ENCODE data around the gene ADAM33.

DNA sequence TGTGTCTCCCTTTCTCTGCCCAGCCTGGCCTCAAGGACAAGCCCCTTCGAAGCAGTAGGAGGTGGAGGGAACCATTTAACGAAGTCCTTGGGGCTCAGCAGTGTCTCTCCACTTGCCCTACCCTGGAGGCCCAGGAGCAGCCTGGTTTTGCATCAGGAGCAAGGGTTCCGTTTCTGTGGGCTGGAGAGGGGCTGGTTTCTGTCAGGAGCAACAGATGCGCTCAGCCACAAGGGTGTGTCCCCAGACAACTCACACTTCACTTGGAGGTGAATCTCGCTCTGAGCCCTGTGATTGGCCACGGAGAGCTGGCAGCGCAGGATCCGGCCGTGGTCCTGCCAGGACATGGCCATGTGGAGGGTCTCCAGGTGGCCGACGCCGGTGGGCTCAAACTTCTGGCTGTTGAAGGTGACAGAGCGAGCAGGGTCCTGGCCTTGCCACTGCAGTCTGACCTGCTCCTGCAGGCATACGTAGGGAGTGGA is 23.7 kb upstream of the ADAM33 start:
- TF ChIP-seq, protein P1, sequence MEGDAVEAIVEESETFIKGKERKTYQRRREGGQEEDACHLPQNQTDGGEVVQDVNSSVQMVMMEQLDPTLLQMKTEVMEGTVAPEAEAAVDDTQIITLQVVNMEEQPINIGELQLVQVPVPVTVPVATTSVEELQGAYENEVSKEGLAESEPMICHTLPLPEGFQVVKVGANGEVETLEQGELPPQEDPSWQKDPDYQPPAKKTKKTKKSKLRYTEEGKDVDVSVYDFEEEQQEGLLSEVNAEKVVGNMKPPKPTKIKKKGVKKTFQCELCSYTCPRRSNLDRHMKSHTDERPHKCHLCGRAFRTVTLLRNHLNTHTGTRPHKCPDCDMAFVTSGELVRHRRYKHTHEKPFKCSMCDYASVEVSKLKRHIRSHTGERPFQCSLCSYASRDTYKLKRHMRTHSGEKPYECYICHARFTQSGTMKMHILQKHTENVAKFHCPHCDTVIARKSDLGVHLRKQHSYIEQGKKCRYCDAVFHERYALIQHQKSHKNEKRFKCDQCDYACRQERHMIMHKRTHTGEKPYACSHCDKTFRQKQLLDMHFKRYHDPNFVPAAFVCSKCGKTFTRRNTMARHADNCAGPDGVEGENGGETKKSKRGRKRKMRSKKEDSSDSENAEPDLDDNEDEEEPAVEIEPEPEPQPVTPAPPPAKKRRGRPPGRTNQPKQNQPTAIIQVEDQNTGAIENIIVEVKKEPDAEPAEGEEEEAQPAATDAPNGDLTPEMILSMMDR (IDR thresholded peaks at IDR 0.05 in 4 of 5, conservative IDR thresholded peaks at IDR 0.05 in 1 of 5): no peak
- no peak for TF ChIP-seq POLR2A (IDR thresholded peaks at IDR 0.05)

Measured in gastrocnemius medialis (tissue), 4 donors.